ENCODE data around the gene DPYSL4. TPM values are rescaled to one million over a fixed set of nuclear protein-coding genes. Genes with fewer than 3 reads are reported as not detected.

The DPYSL4 gene
- total and polyA plus RNA-seq, 12 donors: 0.42 to 7.6 (median 3.2) TPM

GRCh38 chr10:132164761-132165278 lies 21.9 kb upstream of the DPYSL4 start:
- H3K4me3 ChIP-seq: no peak overlapping the region
- DNase-seq: no peak
- no peaks in the 10 kb centered on the region for H3K27me3 ChIP-seq
- H3K27ac ChIP-seq: no peak overlapping the region
- no peaks in the 10 kb centered on the region for H3K36me3 ChIP-seq (replicated peaks in 1 of 2)
- no peaks in the 10 kb centered on the region for H3K4me1 ChIP-seq (replicated peaks in 1 of 2)
- WGBS, 4 donors: 69 to 77% (median 74%) methylated on average over 7 to 20 of the region's 20 CpGs
- no peaks in the 10 kb centered on the region for H3K9me3 ChIP-seq (replicated peaks in 1 of 3)
- intact Hi-C loops (cut with DNase I): no loop called here
- no peak for TF ChIP-seq POLR2A (IDR thresholded peaks at IDR 0.05)
- TF ChIP-seq, protein P1, sequence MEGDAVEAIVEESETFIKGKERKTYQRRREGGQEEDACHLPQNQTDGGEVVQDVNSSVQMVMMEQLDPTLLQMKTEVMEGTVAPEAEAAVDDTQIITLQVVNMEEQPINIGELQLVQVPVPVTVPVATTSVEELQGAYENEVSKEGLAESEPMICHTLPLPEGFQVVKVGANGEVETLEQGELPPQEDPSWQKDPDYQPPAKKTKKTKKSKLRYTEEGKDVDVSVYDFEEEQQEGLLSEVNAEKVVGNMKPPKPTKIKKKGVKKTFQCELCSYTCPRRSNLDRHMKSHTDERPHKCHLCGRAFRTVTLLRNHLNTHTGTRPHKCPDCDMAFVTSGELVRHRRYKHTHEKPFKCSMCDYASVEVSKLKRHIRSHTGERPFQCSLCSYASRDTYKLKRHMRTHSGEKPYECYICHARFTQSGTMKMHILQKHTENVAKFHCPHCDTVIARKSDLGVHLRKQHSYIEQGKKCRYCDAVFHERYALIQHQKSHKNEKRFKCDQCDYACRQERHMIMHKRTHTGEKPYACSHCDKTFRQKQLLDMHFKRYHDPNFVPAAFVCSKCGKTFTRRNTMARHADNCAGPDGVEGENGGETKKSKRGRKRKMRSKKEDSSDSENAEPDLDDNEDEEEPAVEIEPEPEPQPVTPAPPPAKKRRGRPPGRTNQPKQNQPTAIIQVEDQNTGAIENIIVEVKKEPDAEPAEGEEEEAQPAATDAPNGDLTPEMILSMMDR (IDR thresholded peaks at IDR 0.05): no peak

DNA sequence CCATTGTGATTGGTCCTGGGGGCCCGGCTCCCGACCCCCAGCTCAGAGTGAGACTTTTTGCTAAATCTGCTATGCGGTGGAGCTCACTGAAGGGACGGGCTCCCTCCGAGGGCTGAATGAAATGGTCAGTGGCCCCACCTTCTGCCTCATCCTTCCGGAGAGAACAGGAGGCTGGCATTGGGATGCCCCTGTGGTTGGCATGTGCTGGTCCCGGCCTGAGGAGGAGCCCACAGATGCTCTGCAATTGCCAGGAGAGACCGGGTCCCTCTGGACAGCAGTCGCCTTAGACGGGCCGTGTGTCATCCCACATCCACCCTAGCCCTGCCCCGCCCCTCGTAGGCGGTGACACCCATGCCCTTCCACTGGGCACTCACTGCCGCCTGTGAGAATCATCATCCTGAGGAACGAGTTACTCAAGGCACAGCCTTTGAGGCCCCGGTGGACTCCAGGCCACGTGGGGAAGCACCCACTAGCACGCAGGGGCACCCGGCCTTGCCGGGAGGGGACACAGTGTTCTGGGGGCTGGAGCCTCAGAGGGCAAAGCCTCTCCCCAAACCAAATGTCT lies 21.2 kb upstream of the DPYSL4 start:
- intact Hi-C loops (cut with DNase I): no loop called here
- TF ChIP-seq, protein P1 (IDR thresholded peaks at IDR 0.05): no peak
- no peak for TF ChIP-seq POLR2A (IDR thresholded peaks at IDR 0.05)
- no peaks in the 10 kb centered on the region for H3K9me3 ChIP-seq (replicated peaks in 1 of 3)
- H3K36me3 ChIP-seq (replicated peaks in 1 of 2): no peaks in the 10 kb centered on the region
- WGBS, 4 donors: 79 to 88% (median 87%) methylated on average over 12 to 21 of the region's 21 CpGs
- H3K4me3 ChIP-seq: no peak overlapping the region
- H3K27me3 ChIP-seq: no peaks in the 10 kb centered on the region
- no peak overlapping the region for H3K27ac ChIP-seq
- no peaks in the 10 kb centered on the region for H3K4me1 ChIP-seq (replicated peaks in 1 of 2)
- DNase-seq: no peak

DNA sequence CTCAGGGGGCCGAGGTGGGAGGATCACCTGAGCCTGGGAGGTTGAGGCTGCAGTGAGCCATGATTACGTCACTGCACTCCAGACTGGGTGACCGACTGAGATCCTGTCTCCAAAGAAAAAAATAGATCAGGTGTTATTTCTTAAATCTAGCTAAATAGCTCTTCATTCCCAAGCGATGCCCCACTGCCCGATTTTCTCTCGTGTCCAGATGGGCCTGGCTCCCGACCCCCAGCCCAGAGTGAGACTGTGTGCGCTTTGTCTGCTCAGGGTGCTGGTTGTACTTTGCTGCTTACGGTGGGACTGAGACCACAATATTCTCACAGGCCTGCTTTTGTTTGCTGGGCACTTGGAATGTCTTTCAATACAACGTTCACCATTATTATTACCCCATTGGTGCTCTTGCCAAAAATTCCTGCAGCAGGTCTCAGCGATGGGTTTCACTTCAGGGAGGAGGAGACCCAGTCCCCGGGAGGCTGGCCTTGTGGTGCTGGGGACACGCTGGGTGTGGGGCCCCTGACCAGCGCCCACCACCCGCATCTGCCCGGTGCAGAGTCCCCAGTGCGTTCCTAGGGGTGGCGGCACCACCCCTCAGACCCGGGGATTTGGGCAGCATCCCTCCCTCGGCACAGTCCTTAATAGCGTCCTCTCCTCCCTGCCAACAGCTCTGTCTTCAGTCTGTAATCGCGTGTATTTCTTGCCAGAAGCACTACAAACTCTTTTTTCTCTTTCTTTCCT lies 20.4 kb upstream of the DPYSL4 start:
- 90 to 92% (median 91%) methylated on average over 16 to 23 of the region's 23 CpGs for WGBS, 4 donors

DNA sequence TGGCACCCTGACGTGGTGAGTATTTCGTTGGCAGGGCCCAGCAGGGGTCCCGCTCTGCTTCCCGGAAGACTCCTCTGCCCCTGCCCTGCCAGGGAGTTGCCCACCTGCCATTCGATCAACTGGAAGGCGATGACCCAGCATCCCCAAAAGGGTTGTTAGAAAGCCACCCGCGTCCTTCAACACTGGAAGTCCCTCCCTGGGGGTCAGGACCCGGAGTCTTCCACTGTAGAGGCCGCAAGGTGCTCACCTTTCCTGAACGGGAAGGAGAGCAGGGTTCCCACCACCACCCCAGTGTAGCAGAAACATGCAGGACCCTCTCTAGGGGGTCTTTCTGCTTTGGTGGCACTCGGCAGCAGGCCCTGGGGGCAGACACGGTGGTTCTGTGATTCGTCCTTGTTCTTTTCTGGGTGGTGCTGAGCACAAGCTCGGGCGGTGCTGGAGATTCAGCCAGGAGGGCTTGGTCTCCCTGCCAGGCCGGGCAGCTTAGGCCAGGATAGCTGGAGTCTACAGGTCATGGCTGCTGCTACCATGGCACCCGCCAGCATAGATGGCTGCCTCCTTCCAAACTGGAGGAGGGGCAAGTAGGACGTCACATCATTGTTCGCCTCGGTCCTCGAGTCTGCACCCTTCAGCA lies 19.6 kb upstream of the DPYSL4 start:
- TF ChIP-seq, protein P1 (IDR thresholded peaks at IDR 0.05): no peak
- no peak for TF ChIP-seq POLR2A (IDR thresholded peaks at IDR 0.05)
- H3K27ac ChIP-seq: no peak overlapping the region
- intact Hi-C loops (cut with DNase I): no loop called here
- no peaks in the 10 kb centered on the region for H3K4me1 ChIP-seq (replicated peaks in 1 of 2)
- WGBS, 4 donors: 89 to 94% (median 91%) methylated on average over 16 to 22 of the region's 22 CpGs
- no peaks in the 10 kb centered on the region for H3K9me3 ChIP-seq (replicated peaks in 1 of 3)
- no peaks in the 10 kb centered on the region for H3K36me3 ChIP-seq (replicated peaks in 1 of 2)
- H3K27me3 ChIP-seq: no peaks in the 10 kb centered on the region
- DNase-seq: no peak
- H3K4me3 ChIP-seq: no peak overlapping the region

More for the DNA sequence above, 20.4 kb upstream of the DPYSL4 start:
- Histone ChIP-seq H3K9me3 (replicated peaks in 1 of 3) (no peaks in the 10 kb centered on the region), H3K4me3 (no peak overlapping the region), H3K4me1 (replicated peaks in 1 of 2) (no peaks in the 10 kb centered on the region), H3K27ac (no peak overlapping the region), H3K27me3 (no peaks in the 10 kb centered on the region), H3K36me3 (replicated peaks in 1 of 2) (no peaks in the 10 kb centered on the region)
- intact Hi-C loops (cut with DNase I): no loop called here
- no peak for DNase-seq
- no peak for TF ChIP-seq POLR2A (IDR thresholded peaks at IDR 0.05)
- TF ChIP-seq, protein P1 (IDR thresholded peaks at IDR 0.05): no peak

Measured in adrenal gland (tissue), 12 donors.